Nephron progenitor cell (in vitro differentiated cells): Measurements from ENCODE around the gene ST7.

Experiments used
- DNase-seq: peaks from one replicate; pipeline ENCODE4 v3.0.0; 2021
- H3K27ac Mint-ChIP-seq: 2 replicates; pipeline ENCODE4 v1.8.0; 2021; ENCODE audit warnings: mild to moderate bottlenecking, moderate library complexity, mixed read lengths
- H3K27me3 Mint-ChIP-seq: 2 replicates; pipeline ENCODE4 v1.8.0; 2021; ENCODE audit warnings: mild to moderate bottlenecking, low read depth, mixed read lengths; ENCODE audit not compliant: poor library complexity
- H3K36me3 Mint-ChIP-seq: 2 replicates; pipeline ENCODE4 v1.8.0; 2021; ENCODE audit warnings: low read depth, mixed read lengths
- H3K4me1 Mint-ChIP-seq: 2 replicates; pipeline ENCODE4 v1.8.0; 2021; ENCODE audit warnings: mixed read lengths
- H3K4me3 Mint-ChIP-seq: 2 replicates; pipeline ENCODE4 v1.8.0; 2021; ENCODE audit warnings: mild to moderate bottlenecking, moderate library complexity, mixed read lengths
- H3K9me3 Mint-ChIP-seq: 2 replicates; pipeline ENCODE4 v1.8.0; 2021; ENCODE audit warnings: mild to moderate bottlenecking, moderate library complexity, mixed read lengths
- TF ChIP-seq, protein P1 (sequence below): fragments of 200-600 bp; sonication (generic); IDR thresholded peaks from 2 replicates; pipeline ENCODE4 v1.5.0; 2021; ENCODE audit warnings: antibody characterized with exemption

The ST7 gene

GRCh38 chr7:117153016-117153545, 199.8 kb downstream of the ST7 start:
- no peaks in the 10 kb centered on the region for H3K9me3 Mint-ChIP-seq
- no peaks in the 10 kb centered on the region for H3K36me3 Mint-ChIP-seq
- peaks cover 7% of the 10 kb centered on the region for H3K4me1 Mint-ChIP-seq
- no peak overlapping the region for H3K4me3 Mint-ChIP-seq
- no peak overlapping the region for H3K27ac Mint-ChIP-seq
- no peaks in the 10 kb centered on the region for H3K27me3 Mint-ChIP-seq
- TF ChIP-seq, protein P1, sequence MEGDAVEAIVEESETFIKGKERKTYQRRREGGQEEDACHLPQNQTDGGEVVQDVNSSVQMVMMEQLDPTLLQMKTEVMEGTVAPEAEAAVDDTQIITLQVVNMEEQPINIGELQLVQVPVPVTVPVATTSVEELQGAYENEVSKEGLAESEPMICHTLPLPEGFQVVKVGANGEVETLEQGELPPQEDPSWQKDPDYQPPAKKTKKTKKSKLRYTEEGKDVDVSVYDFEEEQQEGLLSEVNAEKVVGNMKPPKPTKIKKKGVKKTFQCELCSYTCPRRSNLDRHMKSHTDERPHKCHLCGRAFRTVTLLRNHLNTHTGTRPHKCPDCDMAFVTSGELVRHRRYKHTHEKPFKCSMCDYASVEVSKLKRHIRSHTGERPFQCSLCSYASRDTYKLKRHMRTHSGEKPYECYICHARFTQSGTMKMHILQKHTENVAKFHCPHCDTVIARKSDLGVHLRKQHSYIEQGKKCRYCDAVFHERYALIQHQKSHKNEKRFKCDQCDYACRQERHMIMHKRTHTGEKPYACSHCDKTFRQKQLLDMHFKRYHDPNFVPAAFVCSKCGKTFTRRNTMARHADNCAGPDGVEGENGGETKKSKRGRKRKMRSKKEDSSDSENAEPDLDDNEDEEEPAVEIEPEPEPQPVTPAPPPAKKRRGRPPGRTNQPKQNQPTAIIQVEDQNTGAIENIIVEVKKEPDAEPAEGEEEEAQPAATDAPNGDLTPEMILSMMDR, result no peak
- DNase-seq, result no peak

- Mint-ChIP-seq H3K36me3 (no peaks in the 10 kb centered on the region), H3K27ac (no peak overlapping the region), H3K9me3 (no peaks in the 10 kb centered on the region), H3K27me3 (no peaks in the 10 kb centered on the region), H3K4me1 (peaks cover 7% of the 10 kb centered on the region), H3K4me3 (no peak overlapping the region)
- TF ChIP-seq, protein P1, result no peak
- no peak for DNase-seq
Observed at GRCh38 chr7:117154721-117155120, 201.4 kb downstream of the ST7 start.

DNA sequence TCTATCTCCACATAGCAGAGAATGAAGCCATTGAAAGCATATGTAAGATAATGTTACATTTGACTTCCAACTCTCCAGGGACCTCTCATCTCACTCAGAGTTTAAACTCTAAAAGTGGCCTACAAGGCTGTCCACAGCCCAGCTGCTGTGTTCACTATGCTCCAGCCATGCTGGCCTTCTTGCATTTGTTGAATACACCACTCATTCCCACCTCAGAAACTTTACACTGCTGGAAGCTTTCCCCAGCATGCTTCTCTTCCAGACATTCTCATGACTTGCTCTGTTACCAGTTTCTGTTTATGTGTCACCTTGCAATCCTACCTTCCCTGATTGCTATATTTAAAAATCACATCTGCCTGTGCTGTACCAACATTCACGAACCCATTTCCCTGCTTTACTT, 202.4 kb downstream of the ST7 start:
- H3K9me3 Mint-ChIP-seq, result no peaks in the 10 kb centered on the region
- TF ChIP-seq, protein P1, result no peak
- no peak overlapping the region for H3K27ac Mint-ChIP-seq
- no peak for DNase-seq
- no peak overlapping the region for H3K4me3 Mint-ChIP-seq
- no peaks in the 10 kb centered on the region for H3K4me1 Mint-ChIP-seq
- H3K36me3 Mint-ChIP-seq, result no peaks in the 10 kb centered on the region
- no peaks in the 10 kb centered on the region for H3K27me3 Mint-ChIP-seq

GRCh38 chr7:117157241-117158209, 204.2 kb downstream of the ST7 start:
- Mint-ChIP-seq H3K27me3 (no peaks in the 10 kb centered on the region), H3K9me3 (no peaks in the 10 kb centered on the region), H3K36me3 (no peaks in the 10 kb centered on the region), H3K27ac (no peak overlapping the region), H3K4me3 (no peak overlapping the region), H3K4me1 (no peaks in the 10 kb centered on the region)
- TF ChIP-seq, protein P1, result no peak
- DNase-seq, result no peak

GRCh38 chr7:117158941-117159697, 205.8 kb downstream of the ST7 start:
- Mint-ChIP-seq H3K4me3 (no peak overlapping the region), H3K4me1 (no peaks in the 10 kb centered on the region), H3K27ac (no peak overlapping the region), H3K27me3 (no peaks in the 10 kb centered on the region), H3K9me3 (no peaks in the 10 kb centered on the region), H3K36me3 (no peaks in the 10 kb centered on the region)
- TF ChIP-seq, protein P1, result no peak
- DNase-seq, result no peak
